Measurements from ENCODE around the gene JMJD6.
A peak's percentile ranks its signal among the peaks of the same experiment; 100 is the strongest.
"Not testable (repeated sequence)": the region's sequence is repeated elsewhere in the genome, so short reads cannot be mapped to it uniquely, and the experiment has no call there.

JMJD6 gene

DNA sequence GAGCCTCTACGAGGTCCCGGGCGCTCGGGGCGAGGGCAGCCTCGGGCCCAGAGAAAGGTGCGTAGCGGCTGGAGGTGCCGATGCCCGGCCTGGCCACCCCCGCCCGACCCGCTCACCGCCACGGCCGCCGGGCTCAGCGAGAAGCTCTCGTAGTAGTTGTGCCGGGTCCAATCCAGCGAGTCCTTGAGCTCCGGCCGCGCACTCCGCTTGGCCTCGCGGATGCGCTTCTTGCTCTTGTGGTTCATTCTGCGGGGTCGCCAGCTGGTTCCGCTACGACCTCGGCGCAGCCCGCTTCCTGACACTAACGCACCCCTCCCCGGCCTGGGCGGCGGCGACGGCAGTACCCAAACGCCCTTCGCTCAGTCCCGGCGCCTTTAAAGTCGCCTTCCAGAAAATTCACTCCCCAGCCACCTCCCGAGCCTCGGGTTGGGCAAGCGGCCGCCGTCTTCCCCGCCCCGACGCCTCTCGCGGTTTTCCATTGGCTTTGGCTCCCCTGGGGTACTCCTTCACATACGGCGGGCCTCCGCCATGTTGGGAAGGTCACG lies at the start of gene JMJD6:
TSS of gene JMJD6 (minus strand) at position 376 of the 545 bp plus-strand sequence. CDS start at position 245, 131 bp downstream.
- peak; percentile 97 for DNase-seq

DNA sequence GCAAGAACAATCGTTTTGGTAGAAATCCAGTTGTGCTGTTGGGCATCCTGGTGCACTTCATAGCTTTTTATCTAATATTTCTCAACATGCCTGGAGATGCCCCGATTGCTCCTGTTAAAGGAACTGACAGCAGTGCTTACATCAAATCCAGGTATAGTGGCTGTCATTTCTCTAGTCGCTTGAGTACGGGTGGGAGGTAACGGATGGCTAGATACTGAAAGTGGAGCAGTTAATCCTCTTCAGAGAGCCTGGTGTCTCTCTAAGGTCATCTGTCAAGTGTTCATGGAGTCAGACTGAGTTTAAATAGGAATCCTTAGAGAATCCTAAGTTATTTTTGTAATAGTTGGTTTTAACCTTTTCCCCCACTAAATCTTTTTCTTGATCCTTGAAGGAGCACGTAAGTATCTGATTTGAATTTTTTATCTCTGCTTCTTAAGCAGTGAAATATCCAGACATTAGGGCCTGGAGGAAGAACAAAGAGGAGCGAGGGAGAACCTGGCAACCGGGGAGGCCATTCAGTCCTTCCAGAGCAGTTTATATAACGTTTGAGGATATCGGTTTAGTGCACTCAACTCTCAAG lies 48.7 kb upstream of the JMJD6 start:
- no peak for DNase-seq

DNA sequence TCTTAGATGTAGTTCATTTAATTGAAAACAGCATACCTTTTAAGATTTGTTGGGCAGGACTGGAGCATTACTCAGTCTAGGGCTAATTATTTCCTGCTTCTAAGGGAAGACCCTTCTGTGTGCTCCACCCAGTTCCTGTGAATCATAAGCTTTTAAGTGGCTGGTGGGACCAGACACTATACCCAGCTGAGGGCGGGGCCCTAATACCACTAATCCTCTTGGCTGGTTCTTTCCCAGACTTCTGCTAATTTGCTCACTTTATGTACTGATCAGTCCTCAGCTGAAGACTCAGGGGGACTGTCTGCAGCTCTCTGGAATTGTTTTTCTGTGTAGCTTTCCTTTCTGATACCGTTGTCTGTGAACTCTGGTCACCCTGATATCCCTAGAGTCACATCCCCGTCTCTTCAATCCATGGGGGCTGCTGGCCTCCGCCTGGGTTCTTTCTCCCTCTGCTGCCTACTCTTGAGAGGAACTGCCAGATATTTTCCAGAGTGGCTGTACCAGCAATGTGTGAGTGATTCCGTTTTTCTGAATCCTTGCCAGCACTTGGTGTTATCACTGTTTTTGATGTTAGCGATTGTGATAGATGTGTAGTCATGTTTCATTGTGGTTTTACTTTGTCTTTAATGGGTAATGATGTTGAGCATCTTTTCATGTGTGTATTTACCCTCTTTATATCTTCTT lies 46.6 kb upstream of the JMJD6 start:
- DNase-seq = peak; percentile 65

DNA sequence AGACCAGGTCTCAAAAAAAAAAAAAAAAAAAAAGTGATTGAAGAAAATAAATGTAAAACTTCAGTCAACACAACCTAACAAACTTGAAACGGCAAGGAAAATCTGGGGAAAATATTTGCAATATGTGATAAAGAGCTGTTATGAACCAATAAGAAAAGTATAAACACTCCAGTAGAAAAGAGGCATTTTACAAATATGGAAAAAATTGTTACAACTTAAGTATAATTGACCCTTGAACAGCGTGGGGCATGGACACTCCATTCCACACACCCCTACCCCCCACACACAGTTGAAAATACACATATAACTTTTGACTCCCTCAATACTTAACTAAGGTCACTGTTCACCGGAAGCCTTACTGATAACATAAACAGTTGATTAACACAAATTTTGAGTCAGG lies 32.2 kb upstream of the JMJD6 start:
- no peak for DNase-seq

DNA sequence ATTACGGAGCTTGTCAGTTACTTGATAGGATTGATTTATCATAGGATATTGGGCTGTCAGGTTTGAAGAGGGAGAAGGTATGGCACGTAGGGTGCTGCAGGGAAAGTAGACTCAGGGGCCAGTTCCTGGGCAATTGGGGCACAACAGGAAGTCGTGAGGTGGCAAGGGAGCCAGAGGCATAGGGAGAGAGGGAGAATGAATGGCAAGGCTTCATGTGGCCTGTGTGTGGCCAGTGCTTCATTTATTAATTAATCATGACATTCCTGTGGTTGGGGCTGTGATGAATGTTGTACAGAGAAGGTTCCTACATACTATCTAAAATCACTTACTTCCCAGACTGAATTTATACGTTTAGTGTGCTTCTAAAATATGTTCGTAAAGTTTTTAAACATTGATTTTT lies 30.9 kb upstream of the JMJD6 start:
- DNase-seq = no peak

DNA sequence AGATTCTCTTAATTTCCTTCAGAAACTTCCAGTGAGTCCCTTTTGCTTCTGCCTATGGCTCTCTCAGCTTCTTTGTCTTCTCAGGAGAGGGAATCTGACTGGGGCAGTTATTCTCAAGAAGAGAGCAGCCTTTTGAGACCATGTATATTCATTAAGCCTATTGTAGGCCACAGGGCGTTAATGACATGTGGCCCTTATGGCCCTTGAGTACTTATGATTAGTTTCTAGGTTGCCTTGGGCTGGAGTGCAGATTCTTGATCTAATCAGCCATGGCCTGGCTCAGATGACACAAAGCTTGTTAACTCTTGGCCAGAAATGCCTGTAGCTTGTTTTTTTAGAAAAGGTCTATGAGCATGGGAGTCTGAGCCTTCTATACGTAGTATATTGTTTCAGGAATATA lies 28.9 kb upstream of the JMJD6 start:
- DNase-seq = no peak

DNA sequence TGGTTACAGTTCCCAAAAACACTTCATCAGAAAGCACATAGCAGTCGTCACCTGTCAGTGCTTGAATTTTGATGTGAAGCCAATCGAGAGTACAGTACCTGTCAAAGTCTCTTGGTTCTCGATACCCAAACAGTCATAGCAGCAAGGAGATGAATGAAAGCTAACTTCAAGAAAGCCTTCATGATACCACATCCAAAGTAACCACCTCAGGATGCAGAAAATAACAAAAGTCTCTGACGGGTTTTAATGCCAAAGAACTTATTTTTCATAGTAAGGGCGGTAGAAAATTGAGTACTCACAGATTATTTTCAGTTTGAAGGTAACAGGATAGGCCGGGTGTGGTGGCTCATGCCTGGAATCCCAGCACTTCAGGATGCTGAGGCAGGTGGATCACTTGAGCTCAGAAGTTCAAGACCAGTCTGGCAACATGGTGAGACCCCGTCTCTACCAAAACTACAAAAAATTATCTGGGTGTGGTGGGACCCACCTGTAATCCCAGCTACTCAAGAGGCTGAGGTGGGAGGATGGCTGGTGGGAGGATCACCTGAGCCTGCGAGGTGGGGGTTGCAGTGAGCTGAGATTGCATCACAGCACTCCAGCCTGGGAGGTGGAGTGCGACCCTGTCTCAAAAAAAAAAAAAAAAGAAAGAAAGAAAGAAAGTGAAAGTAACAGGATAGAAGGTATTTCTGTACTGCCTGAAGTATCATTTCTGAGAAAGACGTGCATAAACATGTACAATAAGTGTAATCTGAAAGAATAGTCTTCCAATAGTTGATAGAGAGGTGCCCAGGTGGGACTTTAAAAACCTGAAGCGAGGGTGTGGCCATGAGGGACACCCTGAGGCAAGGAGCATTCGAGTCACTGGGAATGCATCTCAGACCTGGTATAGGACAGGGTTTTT lies 26.9 kb upstream of the JMJD6 start:
- peak; percentile 47 for DNase-seq

DNA sequence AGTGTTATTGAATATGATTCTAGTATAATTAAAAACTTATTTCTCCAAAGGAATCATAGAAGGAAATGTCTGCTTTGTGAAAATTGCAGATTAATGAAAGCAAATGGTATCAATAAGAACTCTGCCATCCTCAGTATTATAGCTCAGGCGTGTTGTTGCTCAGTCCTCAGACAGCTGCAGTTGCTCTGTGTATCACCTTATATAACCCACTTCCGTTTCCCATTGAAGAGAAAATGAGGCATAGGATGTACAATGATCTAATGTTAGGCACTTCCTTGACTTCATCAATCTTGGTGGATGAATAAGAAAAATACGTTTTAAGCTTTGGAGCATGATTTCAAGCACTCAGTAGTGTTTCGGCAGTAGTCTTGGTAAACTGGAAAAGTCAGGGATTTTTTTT lies 25.6 kb upstream of the JMJD6 start:
- no peak for DNase-seq

DNA sequence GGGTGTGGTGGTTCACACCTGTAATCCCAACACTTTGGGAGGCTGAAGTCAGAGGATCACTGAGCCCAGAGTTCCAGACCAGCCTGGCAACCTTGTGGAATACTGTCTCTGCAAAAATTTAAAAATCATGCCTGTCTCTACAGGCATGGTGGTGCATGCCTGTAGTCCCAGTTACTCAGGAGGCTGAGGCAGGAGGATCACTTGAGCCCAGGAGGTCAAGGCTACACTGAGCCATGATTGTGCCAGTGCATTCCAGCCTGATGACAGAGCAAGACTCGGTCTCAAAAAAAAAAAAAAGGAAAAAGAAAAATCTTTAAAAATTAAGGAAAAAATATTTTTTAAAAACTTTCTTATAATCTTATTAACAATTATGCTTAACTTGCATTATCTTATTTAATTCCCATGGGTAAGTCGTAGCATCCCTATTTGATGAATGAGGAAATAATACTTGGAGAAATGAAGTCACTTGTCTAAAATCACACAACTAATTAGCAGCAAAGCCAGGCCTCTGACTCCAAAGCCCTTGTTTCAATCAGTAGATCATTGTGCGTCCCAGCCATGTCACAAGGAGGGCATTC lies 25.1 kb upstream of the JMJD6 start:
- DNase-seq = no peak

DNA sequence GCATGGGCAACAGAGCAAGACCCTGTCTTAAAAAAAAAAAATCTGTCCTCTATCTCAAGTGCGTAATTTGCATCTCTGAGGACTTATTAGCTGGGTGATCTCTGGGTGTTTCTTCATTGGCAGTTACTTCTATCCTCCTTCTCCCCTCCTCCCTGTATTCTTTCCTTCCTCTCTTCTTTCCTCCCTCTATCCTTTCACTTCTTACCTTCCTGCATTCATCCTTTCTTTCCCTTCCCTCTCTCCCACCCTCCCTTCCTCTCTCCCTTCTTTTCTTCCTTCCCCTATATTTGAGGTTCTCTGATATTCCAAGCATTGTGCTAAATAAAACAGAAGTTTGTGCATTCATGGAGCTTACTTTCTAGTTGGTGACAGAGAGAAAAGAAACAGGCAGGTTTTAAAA lies 22.3 kb upstream of the JMJD6 start:
- DNase-seq = no peak

DNA sequence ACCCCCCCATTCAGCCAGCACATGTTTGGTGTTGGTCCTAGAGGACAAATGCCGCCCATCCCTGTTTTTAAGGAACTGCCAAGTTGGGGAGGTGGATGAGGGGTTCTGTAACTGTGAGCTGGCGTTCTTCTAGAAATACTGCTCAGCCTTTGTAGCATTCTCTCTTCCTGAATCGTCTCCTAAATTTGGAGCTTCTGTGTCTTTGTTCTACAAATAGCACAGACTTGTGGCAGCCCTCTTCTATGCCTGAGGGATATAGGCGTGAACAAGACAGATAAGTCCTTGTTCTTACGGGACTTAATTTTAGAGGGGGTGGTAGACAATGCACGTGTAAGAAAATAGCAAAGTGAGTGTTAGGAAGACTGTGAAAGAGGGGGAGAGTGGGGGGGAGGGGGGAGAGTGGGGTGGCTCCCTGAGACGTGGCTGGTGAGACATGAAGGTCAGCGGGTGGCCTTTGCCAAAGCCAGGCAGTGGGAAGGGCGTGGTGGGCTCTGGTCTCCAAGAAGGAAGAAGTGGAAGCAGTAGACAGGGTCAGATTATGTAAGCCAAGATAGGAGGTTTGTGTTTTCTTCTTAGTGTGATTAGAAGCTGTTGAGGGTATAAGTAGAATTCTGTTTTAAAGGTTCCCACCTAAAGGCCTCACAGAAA lies 21.4 kb upstream of the JMJD6 start:
- DNase-seq = no peak

DNA sequence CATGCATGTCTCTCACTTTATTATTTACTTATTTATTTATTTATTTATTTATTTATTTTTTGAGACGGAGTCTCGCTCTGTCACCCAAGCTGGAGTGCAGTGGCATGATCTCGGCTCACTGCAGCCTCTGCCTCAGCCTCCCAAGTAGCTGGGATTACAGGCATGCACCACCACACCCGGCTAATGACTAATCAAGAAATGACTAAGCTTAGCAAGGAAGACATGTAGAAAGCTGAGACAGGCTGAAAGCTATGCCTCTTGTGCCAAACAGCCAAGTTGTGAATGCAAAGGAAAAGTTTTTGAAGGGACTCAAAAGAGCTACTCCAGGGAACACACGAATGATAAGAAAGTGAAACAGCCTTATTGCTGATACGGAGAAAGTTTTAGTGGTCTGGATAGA lies 19.4 kb upstream of the JMJD6 start:
- DNase-seq = not testable (repeated sequence)

DNA sequence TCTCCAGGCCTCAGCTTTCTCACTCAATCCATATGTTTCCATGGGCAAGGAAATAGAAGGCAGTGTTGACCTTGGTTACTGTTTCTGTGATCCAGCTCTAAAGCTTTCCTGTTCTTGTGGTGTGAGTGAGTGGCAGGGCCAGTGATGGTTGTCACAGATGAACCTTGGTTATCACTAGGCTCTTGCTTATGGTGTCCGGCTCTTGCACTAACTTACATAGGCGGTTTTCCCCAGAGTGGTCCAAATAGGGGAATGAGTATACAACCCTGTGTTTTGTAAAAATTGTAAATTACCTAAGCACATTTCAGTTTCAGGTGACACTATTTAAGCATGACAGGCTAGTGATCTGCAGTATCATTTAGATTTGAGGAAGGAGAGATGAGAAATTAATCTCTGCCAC lies 18.3 kb upstream of the JMJD6 start:
- no peak for DNase-seq

DNA sequence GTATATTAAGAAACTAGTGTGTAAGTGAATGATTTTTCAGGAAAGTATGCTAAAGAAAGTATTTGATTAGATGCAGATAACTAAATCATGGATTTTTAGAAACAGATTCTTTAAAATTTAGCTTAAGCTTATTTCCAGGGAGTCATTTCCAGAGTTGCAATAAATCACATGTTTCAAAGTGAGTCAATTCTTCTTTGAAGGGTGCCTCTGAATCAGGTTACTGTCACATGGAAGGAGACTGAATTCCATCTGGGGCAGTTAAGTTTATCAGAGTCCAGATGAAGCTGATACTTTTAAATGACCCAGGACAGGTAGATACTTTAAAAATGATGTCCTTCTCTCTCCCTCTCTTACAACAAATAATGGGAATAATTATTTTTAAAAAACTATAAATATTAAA lies 16.6 kb upstream of the JMJD6 start:
- no peak for DNase-seq

DNA sequence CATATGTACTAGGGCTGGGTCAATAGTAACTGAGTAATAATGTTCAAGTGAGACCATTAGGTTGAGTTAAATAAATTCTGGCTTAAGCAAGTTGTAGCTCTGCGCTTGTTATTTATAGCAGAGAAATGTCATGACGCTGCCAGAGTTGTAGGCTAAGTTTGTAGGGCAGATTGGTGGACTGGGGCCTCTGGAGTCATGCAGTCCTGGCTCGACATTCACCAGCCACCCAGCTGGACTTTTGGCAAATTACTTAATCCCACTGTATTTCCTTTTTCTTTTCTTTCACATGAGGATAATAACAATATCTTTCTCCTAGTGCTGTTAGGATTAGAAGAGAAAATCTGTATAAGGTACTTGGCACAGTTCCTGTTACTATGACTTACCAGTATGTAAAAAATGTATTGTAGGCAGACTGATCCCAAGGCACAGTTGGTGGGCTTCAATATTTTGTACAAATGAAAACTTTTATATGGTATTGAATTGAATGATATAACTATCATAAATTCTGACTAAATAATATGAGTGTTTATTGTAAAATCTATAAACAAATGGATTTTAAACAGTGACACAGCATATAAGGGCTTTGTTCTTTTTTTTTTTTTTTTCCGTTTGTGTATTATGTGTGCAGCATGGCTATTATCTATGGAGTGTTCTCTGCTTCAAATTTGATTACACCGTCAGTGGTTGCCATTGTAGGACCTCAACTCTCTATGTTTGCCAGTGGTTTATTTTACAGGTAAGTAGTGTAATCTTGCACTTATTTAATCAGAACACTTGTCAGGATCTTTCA lies 14.1 kb upstream of the JMJD6 start:
- DNase-seq = no peak

DNA sequence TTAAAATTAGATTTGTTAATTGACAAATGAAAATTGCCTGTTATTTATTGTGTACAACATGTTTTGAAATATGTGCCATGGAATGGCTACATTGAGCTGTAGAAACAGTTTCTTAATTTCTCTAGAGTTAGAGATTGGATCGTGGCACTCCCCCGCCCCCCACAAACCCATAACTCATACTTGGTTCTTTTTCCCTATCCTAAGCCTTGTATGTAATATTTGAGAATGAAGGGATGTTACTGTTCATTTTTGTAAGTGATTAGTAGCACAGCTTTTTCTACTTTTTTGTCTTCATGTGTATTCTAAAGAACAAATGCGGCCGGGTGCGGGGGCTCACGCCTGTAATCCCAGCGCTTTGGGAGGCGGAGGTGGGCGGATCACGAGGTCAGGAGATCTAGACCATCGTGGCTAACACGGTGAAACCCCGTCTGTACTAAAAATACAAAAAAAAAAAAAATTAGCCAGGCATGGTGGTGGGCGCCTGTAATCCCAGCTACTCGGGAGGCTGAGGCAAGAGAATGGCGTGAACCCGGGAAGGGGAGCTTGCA lies 13.2 kb upstream of the JMJD6 start:
- DNase-seq = not testable (repeated sequence)

DNA sequence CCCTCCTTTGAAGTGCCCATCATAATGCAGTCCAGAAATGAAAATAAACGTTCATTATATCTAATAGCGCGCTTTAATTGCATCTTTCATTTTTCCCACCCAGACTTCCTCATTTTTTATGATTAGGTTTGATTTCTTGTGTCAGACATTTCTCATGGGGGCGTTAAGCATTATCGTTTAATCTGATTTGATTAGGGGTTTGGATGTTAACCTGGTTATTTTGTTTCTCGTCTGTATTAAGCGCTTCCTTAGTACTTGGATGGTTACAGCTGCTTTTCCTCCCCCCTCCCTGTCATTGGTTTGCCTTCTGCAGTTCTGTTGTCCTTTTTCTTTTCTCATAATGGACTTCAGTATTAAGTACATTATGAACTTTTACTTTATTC lies 12.1 kb upstream of the JMJD6 start:
- DNase-seq = no peak

DNA sequence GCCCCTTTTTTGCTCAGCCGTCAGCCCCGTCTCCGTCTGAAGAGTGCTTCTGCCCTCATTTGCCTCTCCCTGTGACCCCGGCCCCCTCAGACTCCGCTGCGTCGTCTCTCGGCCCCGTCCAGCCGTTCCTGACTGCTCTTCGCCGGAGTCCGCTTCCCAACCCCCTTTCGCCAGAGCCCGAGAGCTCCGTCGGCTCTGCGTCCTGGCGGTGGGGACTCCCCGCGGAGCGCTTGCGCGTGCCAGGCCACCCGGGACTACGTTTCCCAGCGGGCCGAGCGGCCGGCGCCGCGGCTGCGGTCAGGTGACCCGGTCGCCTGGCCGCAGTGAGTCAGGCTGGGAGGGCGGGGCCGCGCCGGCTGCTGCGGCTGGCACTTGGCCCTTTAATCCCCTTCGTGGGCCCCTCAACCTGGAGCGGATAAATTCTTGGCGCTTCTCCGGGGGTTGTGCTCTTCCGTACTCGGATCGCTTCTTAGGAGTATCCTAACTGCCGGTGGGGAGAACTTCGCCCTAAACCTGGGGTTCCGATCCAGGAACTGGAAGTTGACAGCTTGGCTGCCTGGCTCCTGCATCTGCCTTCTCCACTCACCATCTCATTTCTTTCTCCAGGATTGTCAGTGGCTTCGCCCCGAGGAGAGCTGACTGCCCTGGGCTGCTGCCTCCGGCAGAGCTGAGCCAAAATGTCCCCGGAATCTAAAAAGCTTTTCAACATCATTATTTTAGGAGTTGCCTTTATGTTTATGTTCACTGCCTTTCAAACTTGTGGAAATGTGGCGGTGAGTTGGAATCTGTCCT lies 11.5 kb upstream of the JMJD6 start, which contains the start of gene MFSD11:
TSS of gene MFSD11 (plus strand) at position 444 of the 792 bp plus-strand sequence. CDS start at position 678, 234 bp downstream.
- DNase-seq = peak; percentile 93

DNA sequence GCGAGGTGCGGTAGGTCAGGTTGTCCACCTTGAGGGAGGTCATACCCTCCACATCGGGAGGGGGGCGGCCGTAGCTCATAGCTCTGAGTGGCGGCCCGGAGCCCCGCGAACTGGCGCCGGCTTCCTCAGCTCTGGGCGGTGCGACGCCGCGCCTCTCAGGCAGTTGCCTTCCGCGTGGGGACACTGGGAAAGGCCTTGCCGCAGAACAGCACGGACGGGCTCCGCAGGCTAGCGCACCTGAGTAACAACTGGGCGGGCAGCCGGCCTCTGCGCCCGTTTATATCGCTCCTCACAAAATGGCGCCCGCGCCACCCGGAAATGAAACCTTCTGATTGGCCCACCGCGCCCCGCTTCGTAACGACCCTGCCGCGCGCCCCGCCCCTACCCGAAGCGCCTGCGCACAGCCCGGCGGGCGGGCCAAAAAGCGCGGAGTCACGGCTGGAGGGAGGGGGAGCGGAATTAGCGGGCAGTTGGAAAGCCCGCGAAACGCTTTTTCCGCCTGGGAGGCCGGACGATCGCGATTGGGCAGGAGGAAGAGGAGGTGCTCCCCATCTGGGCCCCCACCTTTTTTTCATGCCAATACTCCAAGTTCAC lies 10.8 kb upstream of the JMJD6 start, which contains the start of gene SRSF2:
TSS of gene SRSF2 (minus strand) at position 250 of the 594 bp plus-strand sequence. CDS start at position 79, 171 bp downstream.
- DNase-seq = peak; percentile 99
